Right ventricle myocardium superior (tissue), 1 donor: ENCODE measurements around the gene IFNGR1. TPM values are rescaled to one million over a fixed set of nuclear protein-coding genes. Genes with fewer than 3 reads are reported as not detected.

Source experiments
- ATAC-seq: fragments of 200-7000 bp; cut with Tn5 transposase; one replicate; pipeline ENCODE4 v1.9.1; 2020; ENCODE audit warnings: mild to moderate bottlenecking; ENCODE audit not compliant: poor library complexity
- DNase-seq: peaks from one replicate; pipeline ENCODE4 v3.0.0-alpha.2; 2020
- intact Hi-C: fragments of 100-400 bp; cut with DNase I; formaldehyde crosslinking; loops from one replicate; pipeline ENCODE4 v1.11.2; 2022
- total RNA-seq: library from RNA; stranded (reverse); fragmentation: NEBNext Ultra II Directional; extraction: Animal tissue kit (Norgen Biotek cat#: 25700); gene quantifications from one replicate; pipeline ENCODE4 v1.2.1, GENCODE V29; 2021
- donor health status: DM: no; HTN: yes; CAD: no; lungs with severe emphysema.

IFNGR1 gene
- total RNA-seq, 1 donor from 2014 or later: 99.9 TPM

DNA sequence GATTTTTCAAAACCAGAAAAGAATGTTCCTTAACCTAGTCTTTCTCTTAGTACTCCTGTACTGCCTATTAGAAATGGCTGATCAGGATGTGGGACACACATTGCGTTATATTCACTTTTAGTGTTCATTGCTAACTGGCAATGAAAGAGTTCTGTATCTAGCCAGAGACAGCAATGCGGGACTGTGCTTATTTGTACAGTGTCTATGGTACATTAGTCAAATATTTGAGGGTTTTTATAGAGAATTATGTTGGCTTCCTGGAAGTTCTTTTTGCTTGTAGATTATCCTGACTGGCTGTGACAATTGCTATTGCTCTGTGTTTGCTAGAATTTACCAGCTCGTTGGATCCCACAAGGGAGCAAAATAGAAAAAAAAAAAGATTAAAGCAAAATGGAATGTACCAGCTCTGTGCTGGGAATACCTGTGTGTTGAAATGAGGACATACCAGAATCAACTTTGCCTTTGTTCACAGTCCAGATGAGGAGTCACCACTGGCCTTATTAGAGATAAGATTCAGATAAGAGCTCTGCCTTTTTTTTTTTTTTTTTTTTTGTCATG lies 22.4 kb upstream of the IFNGR1 start:
- DNase-seq (no peak), ATAC-seq (no peak)
- intact Hi-C loops: no loop called here

DNA sequence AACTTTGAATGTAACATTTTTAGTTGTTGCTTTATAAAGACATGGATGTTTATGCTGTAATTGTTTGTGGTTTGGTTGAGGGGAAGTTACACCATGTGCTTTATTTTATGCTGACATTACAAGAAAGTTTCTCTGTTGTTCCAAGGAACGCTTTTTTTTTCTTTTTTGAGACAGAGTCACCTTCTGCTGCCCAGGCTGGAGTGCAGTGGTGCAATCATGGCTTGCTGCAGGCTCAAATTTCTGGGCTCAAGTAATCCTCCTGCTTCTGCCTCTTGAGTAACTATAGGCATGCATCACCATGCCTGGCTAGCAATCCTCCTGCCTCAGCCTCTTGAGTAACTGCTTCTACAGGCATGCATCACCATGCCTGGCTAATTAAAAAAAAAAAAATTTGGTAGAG lies 21.0 kb upstream of the IFNGR1 start:
- intact Hi-C loops: no loop called here
- ATAC-seq (peak; percentile 88), DNase-seq (peak; percentile 79)

DNA sequence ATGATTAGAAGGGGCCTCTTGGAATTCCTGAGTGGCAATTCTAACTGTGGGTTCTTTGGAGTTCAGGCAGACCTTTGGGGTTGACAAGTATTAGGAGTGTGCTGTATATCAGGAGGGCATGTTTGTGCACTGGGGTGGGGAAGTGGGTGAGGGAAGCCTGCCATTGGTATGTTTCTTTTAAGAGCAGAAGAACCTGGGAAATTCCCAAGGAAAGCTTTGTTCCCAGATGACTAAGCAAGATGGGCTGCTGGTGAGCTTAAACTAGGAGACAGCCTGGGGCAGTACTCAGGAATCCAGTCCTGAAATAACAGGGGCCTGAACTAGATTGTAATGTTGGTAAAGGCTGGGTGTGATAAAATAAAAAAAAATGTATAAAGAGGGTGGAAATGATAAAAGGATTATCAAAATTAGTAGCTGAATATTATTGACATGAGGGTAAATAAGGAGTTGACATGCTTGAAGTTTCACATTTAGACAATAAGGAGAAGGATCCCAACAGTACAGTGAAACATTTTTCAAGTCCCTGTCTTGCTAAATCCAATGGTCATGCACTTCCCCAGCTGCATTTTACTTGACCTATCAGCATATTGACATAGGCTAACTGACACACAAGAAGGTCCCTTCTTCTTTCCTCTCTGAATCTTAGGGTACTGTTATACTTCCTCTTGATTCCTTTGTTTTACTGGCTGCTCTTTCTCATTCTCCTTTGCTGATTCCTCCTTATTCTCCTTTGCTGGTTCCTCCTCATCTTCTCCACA lies 18.4 kb upstream of the IFNGR1 start:
- ATAC-seq: no peak
- no peak for DNase-seq
- intact Hi-C loops: no loop called here

DNA sequence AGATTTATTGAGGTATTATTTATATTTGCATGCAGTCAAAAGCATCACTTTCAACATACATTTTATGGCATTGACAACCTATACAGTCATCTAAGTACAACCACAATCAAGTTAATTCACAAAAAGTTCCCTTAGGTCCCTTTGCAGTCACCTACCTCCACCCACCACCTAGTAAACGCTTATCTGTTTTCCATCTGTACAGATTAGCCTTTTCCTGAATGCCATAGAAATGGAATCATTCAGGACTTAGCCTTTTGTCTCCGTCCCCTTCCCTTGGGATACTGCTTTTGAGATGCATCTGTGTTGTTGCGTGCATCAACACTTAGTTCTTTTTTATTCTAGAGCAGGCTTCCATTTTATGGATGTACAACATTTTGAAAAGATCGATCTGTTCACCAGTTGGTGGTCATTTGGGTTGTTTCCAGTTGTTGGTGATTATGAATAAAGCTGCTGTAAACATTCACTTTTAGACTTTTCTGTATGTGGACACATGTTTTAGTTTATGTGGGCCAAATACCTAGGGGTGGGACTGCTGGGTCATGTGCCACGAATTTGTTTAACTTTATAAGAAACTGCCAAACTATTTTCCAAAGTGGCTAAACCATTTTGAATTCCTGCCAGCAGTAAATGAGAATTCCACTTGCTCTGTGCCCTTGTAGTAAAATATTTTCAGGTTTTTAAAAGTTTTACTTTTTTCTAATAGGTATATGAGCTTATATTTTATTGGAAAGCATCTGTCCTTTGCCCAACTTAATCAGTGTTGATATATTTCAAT lies 17.6 kb upstream of the IFNGR1 start:
- intact Hi-C loops: no loop called here
- ATAC-seq: no peak
- DNase-seq: no peak

DNA sequence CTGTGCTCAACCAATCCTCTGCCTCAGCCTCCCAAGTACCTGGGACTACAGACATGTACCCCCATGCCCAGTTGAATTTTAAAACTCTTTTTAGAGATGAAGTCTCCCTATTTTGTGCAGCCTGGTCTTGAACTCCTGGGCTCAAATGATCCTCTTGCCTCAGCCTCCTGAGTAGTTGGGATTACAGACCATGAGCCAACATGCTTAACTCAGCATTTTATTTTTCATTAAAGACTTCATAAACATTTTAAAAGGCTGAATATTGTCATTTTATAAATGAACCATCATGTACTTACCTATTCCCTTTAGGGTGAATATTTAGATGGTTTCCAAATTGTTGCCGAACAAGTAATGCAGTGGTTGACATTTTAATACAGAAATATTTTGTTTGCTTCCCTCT lies 16.5 kb upstream of the IFNGR1 start:
- intact Hi-C loops: no loop called here

DNA sequence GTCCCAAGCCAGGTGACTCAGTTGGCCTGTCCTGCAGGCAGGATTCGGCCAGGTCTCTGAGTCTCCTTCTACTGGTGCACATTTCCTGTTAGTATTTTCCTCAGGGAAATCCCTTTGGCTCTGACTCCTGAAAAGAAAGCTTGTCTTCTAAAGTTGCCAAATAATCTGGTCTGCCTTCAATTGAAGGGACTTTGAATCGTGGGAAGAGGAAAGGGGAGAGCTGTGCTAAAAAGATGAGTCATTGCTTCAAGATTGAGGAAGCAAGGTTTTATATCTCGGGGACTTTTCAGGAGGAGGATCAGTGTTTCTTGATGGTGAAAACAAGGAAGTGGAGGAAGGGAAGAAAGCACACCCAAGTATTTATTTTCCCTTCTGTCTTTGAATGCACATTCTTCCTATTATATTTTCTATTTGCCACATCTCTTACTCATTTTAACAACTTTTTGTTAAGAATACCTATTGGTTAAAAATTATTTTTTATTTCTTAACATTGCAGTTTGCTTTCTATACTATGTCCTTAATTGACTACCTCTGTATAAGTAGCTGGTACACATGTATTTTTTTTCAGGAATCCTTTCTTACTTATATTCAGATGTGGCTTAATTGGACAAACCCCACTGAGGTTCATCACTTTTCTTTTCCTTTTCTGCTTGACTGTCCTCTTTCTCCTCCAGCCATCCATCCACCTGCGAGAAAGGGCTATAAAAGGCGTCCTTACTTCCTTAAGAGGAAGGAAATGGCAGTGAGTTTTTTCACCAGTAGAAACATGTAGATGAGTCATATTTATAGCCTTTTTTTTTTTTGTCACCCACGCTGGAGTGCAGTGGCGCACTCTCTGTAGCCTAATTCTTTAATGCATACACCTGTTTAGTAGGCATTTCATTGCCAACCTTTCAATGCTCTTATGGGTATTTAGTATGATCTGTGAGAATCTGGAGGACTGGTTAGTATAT lies 15.0 kb upstream of the IFNGR1 start:
- intact Hi-C loops: no loop called here
- DNase-seq (no peak), ATAC-seq (peak; percentile 68)

More for the DNA sequence above, 16.5 kb upstream of the IFNGR1 start:
- DNase-seq (no peak), ATAC-seq (no peak)

DNA sequence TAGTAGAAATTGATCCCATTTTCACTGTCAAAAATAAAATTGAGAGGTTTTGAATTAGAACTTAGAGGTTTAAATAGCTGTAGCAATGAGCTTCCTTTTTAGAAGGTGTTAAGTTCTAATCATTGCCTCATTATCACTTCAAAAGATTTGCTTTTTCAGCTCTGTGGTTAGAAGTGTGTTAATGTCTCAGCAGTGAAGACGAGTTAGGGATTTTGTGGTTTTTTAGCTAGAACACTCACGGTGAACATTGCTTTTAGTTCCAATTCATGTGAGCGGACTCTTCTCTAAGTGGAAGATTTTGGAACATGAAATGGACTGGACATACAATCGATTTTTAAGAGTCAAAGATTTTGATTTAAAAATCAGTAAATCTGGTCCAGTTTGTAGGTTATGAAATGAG lies 12.7 kb upstream of the IFNGR1 start:
- intact Hi-C loops: no loop called here
- ATAC-seq: no peak
- no peak for DNase-seq

DNA sequence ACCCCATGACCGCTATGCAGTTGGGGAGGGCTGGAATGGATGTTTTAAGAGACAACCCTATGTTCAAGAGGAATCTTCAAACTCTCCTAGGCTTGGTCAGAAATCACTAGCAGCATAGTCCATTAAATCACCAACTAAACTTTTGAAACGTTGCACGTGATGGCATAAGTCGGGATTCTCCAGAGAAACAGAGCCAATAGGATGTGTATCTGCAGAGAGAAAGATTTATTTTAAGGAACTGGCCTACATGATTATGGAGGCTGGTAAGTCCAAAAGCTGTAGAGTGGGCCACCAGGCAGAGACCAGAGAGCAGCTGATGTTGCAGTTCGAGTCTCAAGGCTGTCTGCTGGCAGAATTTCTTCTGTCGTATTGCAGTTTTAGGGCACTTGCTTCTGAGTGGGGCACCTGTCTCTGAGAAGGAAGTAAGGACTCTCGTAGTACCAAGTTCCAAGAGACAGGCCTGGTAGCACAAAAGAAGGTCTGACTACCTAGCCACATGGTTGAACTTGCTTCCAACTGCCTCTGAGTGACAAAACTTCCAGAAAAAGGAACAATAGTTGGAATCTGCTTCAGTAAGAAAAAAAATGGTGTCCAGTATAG lies 11.9 kb upstream of the IFNGR1 start:
- ATAC-seq: no peak
- intact Hi-C loops: no loop called here
- DNase-seq: no peak

DNA sequence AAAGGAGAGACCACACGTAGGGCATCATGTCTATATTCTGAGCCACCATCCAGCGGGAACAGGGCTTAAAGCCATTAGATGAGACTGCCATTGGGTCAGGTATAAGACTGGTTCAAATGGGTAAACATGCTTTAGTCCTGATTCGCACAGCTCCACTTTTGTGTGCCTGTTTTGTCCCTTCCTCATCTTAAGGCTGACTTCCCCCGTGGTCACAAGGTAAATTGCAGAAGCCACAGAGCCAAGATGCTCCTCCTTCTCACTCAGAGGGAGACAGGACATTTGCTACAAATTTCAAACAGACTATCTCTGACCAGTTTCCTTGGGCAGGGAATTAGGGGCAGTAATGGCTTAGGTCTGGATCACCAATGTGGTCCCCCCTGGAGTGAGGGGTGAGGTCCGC lies 11.4 kb upstream of the IFNGR1 start:
- intact Hi-C loops: no loop called here
- no peak for DNase-seq
- no peak for ATAC-seq

DNA sequence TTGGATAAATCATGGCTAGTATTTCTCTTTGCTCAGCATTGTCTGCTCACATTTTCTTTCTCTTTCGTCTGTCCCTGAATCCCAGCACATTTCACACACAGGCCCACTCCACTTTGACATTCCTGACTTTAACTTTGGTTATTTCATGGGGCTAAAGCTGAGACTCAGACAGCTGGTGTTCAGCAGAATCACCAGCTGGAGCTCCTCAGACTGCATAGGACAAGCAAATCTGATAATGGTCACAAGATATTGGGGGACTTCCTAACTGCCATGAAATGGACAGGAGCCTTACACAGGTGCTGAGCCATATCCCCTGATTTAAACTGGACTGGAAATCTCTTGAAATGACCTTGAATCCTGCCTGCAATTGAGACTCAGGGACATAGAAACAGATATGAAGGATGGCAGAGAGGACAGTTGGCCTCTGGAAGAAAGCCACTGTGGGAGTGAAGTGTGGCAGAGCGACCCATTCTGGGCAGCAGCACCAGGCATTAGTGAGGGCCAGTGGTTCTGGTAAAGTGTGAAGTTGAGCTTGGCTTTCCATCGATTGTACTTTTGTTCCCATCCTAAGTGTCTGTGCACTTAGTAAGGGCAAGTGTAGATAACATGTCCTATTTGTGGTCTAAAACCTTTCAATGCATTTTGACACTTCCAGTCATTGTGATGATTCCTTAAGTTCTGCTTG lies 10.0 kb upstream of the IFNGR1 start:
- intact Hi-C loops: no loop called here
- ATAC-seq (peak; percentile 78), DNase-seq (no peak)

DNA sequence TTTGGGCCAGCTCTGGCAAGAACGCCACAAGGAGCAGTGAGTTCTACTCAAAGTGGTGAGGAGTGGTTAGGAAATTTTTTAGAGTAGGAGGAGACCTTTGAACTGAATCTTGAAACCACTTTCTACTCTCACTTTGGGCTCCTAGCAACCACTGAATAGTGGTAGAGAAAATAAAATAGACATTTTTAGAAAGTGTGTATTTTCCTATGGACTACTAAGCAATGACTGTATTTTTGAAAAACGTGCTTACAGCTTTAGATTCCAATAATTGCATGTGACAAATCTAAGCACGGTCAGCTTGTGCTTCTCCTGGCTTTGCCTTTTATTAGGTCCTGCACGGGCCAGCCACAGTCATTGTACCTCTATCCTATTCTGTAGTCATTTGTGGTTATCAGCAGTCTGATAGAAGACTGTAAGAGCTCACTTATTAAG lies 8.7 kb upstream of the IFNGR1 start:
- DNase-seq: no peak
- ATAC-seq: no peak
- intact Hi-C loops: no loop called here

DNA sequence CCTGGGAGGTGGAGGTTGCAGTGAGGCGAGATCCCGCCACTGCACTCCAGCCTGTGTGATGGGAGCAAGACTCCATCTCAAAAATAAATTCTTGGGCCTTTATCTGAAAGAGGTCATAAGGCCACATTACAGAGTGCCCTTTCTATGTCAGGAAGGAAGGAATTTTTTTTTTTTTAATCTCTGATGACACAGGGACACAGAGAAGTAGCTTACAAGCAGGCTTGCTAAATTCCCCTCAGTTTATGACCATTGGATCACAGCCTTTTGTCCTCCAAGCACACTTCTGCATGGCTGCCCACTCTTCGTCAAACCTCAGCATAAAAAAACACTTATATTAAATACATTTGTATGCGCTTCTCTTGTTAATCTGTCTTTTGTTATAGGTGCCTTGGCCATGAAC lies 7.5 kb upstream of the IFNGR1 start:
- no peak for ATAC-seq
- DNase-seq: no peak
- intact Hi-C loops: no loop called here

DNA sequence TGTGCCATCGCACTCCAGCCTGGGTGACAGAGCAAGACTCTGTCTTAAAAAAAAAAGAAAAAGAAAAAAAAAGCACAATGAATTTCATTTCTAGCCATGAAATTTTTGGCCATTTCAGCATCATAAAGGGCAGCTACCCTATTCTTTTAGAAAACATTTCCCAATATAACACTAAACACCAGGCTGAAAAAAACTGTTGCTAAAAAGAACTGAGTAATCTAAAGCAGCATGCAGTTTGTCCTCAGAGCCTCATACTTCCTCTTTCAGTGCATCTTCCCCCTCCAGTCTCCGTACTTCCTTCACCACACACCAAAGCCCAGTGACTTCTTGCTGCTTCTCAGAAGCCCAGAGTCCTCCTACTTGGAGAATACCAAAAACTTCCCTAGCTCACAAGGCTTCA lies 5.6 kb upstream of the IFNGR1 start:
- peak; percentile 25 for ATAC-seq
- intact Hi-C loops: no loop called here

DNA sequence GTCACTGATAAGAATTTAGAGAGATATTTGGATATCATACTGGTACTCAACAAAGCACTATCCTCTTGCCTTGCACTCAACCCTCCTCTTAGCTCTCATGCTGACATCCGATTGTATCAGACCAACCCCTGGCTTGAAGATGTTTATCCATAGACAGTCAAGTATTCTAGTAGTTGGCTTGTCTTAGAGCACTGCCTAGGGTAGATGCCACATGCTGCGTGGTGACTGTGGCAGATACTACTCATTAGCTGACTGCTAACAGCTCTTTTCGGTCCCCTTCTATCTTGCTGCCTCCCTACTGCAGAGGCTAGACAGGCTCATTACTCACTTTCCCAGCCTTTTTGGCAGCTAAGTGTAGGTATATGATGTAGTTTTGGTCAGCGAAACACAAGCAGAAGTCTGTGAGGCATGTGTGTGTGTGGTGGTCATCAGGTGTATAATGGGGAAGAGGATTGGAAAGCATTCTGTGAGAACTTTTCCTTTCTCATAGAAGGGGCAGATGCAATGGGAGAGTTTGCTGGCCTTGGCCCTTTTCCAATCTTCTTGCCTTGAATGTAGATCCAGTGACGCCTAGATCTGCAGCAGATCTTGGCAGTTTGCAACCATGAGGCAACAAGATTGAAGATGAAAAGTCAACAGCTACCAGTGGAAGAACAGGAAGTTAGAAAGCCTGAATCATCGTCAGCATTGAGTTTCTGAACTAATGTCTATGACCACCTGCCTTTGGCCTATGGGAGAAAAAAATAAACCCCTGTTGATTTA lies 4.4 kb upstream of the IFNGR1 start:
- ATAC-seq (no peak), DNase-seq (peak; percentile 53)
- intact Hi-C loops: no loop called here

More for the DNA sequence above, 5.6 kb upstream of the IFNGR1 start:
- DNase-seq: no peak

DNA sequence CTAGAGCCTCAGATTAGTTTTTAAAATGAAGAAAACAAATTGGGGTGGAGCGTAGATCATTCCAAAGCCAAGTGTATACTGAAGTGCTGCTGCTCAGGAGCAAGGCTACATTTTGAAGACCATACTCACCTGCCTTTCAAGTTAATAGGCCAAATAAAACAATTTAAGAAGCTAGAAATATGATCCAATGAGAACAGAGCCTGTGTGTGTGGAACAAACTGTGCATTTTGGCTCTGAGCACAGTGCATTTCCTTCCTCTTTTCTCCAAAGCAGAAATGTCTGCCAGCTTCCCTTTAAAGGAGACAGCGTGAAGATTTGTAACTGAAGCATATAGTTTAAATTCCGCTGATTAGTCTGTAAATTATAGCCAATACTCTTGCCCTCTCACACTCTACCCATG lies 3.2 kb upstream of the IFNGR1 start:
- ATAC-seq (no peak), DNase-seq (no peak)
- intact Hi-C loops: no loop called here

DNA sequence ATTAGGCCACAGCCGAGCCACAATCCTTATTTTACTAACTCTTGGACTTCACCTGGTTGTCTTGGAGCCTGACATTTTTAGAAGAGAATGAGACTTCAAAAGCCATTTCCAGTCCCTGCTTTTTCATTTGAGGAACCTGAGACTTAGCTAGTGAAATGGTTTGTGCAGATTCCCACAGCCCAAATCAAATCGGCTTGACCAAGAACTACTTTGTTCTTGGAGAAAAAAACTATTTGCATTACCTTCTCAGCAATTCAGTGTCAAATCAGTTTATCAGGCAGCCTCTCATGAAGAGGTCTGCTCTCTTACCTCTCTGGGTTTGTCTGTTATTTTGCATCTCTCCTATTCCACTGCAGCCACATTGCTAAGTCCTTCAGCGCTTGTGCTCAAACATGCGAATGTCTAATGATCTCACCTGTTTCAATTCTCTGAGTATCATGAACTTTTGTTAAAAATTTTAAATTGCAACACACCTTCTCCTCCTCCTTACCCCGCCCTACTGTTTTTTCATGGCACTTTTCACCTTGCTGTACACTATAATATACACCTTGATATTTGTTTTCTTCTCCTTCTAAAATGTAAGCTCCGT lies 573 bp upstream of the IFNGR1 start:
- DNase-seq (no peak), ATAC-seq (no peak)
- intact Hi-C loops: no loop called here

DNA sequence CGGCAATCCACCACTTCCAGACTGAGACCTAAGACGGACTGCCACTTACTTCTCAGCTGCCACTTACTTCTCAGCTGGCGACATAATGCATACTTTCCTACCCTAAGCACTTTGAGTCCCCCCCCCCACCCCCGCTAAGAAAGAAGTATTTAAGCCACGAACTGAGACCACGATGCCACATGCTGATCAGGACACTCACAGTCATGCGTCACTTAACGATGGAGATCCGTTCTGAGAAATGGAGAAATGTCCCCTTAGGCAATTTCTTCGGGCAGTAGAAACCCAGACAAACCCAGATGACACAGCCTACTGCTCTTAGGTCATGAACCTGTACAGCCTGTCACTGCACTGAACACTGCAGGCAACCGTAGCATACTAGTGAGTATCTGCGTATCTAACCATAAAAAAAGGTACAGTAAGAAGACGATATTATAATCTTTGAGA lies 690 bp downstream of the IFNGR1 start:
- intact Hi-C loops: no loop called here
- DNase-seq (no peak), ATAC-seq (peak; percentile 58)
